HepG2 (cell line): ENCODE data around the gene CYP2U1. TPM values are rescaled to one million over a fixed set of nuclear protein-coding genes. Genes with fewer than 3 reads are reported as not detected.

Source experiments
- ATAC-seq: fragments of 200-7000 bp; cut with Tn5 transposase; 3 replicates; pipeline ENCODE4 v1.9.1; 2020; ENCODE audit warnings: mild to moderate bottlenecking, moderate library complexity
- BruUV-seq: library from RNA; stranded (reverse); fragments of 400-500 nt; replicated peaks from 2 replicates; lab custom pipeline; 2021; lab: Mats Ljungman, UMichigan
- CTCF ChIA-PET: fragments of 300-600 bp; formaldehyde crosslinking; extraction: SDS; loops from one replicate; lab custom pipeline; 2021; ENCODE audit warnings: low total read pairs, inconsistent platforms, low intra/inter-chr PET ratio; lab: Yijun Ruan, JAX
- POLR2A ChIA-PET: fragments of 350-600 bp; sonication (Branson Sonifier 250); formaldehyde crosslinking; loops from one replicate; lab custom pipeline; 2020; ENCODE audit warnings: antibody characterized with exemption, inconsistent platforms; lab: Yijun Ruan, JAX
- DNase-seq: peaks from one replicate; pipeline ENCODE4 v3.0.0-alpha.2; 2015; ENCODE audit warnings: low spot score
- FAIRE-seq: peaks from 3 replicates; lab custom pipeline; 2011; peaks lifted over from hg19 to GRCh38; lab: Jason Lieb, UNC
- H2AFZ ChIP-seq: one replicate; pipeline ENCODE4 v1.6.1; 2011; ENCODE audit warnings: low read length, inconsistent platforms
- H3K27ac ChIP-seq: fragments of 300-600 bp; 3 replicates; pipeline ENCODE4 v1.8.0; 2011; ENCODE audit warnings: mixed run types, mild to moderate bottlenecking, mixed read lengths, low read length, inconsistent platforms; ENCODE audit not compliant: insufficient read depth; ENCODE audit errors: extremely low read length
- H3K27me3 ChIP-seq, 2 experiments: fragments of 200-600 bp in 1 of 2; 2 replicates in 1 of 2; 3 replicates in 1 of 2; pipeline versions ENCODE4 v1.6.0 to v1.8.0; 2011; ENCODE audit warnings: low read length in 2 of 2, mild to moderate bottlenecking in 2 of 2, moderate library complexity in 2 of 2, inconsistent platforms in 1 of 2; ENCODE audit not compliant: insufficient read depth in 2 of 2, control insufficient read depth in 1 of 2
- H3K36me3 ChIP-seq, 2 experiments: fragments of 200-600 bp in 1 of 2; replicated peaks in 1 of 2; 2 replicates in 1 of 2; 3 replicates in 1 of 2; pipeline versions ENCODE4 v1.5.1 to v1.8.0; 2011; ENCODE audit warnings: low read length in 2 of 2, inconsistent platforms in 1 of 2; ENCODE audit not compliant: insufficient read depth in 2 of 2, control insufficient read depth in 1 of 2
- H3K4me1 ChIP-seq: 2 replicates; pipeline ENCODE4 v1.5.1; 2012; ENCODE audit warnings: low read length, inconsistent platforms; ENCODE audit not compliant: insufficient read depth
- H3K4me2 ChIP-seq: 2 replicates; pipeline ENCODE4 v1.6.0; 2011; ENCODE audit warnings: low read depth, low read length, inconsistent platforms
- H3K4me3 ChIP-seq, 3 experiments: fragments of 200-600 bp in 1 of 3; sonication (generic), shearing (Covaris generic) in 1 of 3; replicated peaks in 1 of 3; 2 replicates each; pipeline ENCODE4 v1.5.1; 2011 to 2016; ENCODE audit warnings: low read length in 3 of 3, inconsistent platforms in 2 of 3, low read depth in 2 of 3, mild to moderate bottlenecking in 2 of 3, control low read depth in 1 of 3, mixed read lengths in 1 of 3; ENCODE audit not compliant: insufficient read depth in 1 of 3
- H3K79me2 ChIP-seq: one replicate; pipeline ENCODE4 v1.6.1; 2011; ENCODE audit warnings: low read length, inconsistent platforms; ENCODE audit not compliant: insufficient read depth
- H3K9ac ChIP-seq: 2 replicates; pipeline ENCODE4 v1.6.0; 2011; ENCODE audit warnings: mild to moderate bottlenecking, low read depth, low read length, inconsistent platforms; ENCODE audit not compliant: insufficient read depth
- H3K9me3 ChIP-seq: 2 replicates; pipeline ENCODE4 v1.5.1; 2012; ENCODE audit warnings: mild to moderate bottlenecking, low read length
- H4K20me1 ChIP-seq: 2 replicates; pipeline ENCODE4 v1.6.0; 2011; ENCODE audit warnings: inconsistent platforms, mild to moderate bottlenecking, low read length, moderate library complexity; ENCODE audit not compliant: insufficient read depth
- ARNT2 ChIP-seq: sonication (generic); formaldehyde crosslinking; IDR thresholded peaks from 2 replicates; pipeline ENCODE4 v1.8.0; 2022; ENCODE audit warnings: mild to moderate bottlenecking, low read depth, missing genetic modification reagents, moderate library complexity
- IKZF4 ChIP-seq: sonication (generic); formaldehyde crosslinking; IDR thresholded peaks from 2 replicates; pipeline ENCODE4 v1.5.1; 2020; ENCODE audit warnings: borderline replicate concordance, mild to moderate bottlenecking, low read depth, missing genetic modification reagents; ENCODE audit errors: not compliant biosample characterization
- ZNF451 ChIP-seq: sonication (generic); formaldehyde crosslinking; IDR thresholded peaks from 2 replicates; pipeline ENCODE4 v1.5.0; 2020; ENCODE audit warnings: mild to moderate bottlenecking, missing genetic modification reagents
- ZNF646 ChIP-seq: sonication (generic); formaldehyde crosslinking; IDR thresholded peaks from 2 replicates; pipeline ENCODE4 v1.9.0; 2021; ENCODE audit warnings: mild to moderate bottlenecking, missing genetic modification reagents
- ZNF891 ChIP-seq: sonication (generic); formaldehyde crosslinking; IDR thresholded peaks from 2 replicates; pipeline ENCODE4 v1.5.0; 2020; ENCODE audit warnings: mild to moderate bottlenecking, missing genetic modification reagents
- WGBS: methylation state at CpG from one replicate; pipeline ENCODE4 v1.1.6; 2017; ENCODE audit warnings: low lambda C conversion rate; 5-methylcytosine and 5-hydroxymethylcytosine counted together
- in situ Hi-C: cut with HindIII; loops from 2 replicates; pipeline ENCODE4 v1.10.0; 2017; ENCODE audit warnings: low pct_unique_long_range_greater_than_20kb; ENCODE audit not compliant: extremely low pct_ligation_motif_present
- intact Hi-C: fragments of 100-400 bp; cut with micrococcal nuclease; formaldehyde crosslinking; loops from one replicate; pipeline ENCODE4 v1.10.0; 2022; ENCODE audit not compliant: unreplicated experiment
- polyA plus RNA-seq, 8 experiments: library from polyadenylated mRNA; depleted of rRNA in 3 of 8; stranded (reverse) in 7 of 8; unstranded in 1 of 8; fragments of >200 nt; fragmentation: Illumina TruSeq in 4 of 8; extraction: Trizol in 4 of 8; gene quantifications; 2 replicates each; pipeline versions ENCODE4 v1.2.1 to v1.2.3, GENCODE V29; 2011 to 2016; ENCODE audit warnings: low read depth in 4 of 8, missing spikeins in 1 of 8, mixed read lengths in 1 of 8; ENCODE audit not compliant: insufficient read depth in 1 of 8
- total RNA-seq, 5 experiments: library from RNA; depleted of rRNA; stranded (reverse); fragments of >200 nt; fragmentation: Illumina TruSeq; extraction: Trizol; gene quantifications; 2 replicates each; pipeline ENCODE4 v1.2.3, GENCODE V29; 2016; ENCODE audit warnings: low read depth in 1 of 5
- TF ChIP-seq, protein P1 (sequence below): sonication (generic); formaldehyde crosslinking; IDR thresholded peaks from 2 replicates; pipeline ENCODE4 v1.4.0; 2020; ENCODE audit warnings: missing genetic modification reagents, mild to moderate bottlenecking, borderline replicate concordance

Gene CYP2U1
- total and polyA plus RNA-seq, 2 of the 13 experiments (the other 11 are each of a cell fraction or from before 2014, with no cell fraction given): 1.4 to 3.4 TPM

GRCh38 chr4:107894138-107894603 lies 37.2 kb upstream of the CYP2U1 start:
- no TSS peak for BruUV-seq
- H3K4me3 ChIP-seq: no peak overlapping the region
- ChIA-PET CTCF (no interaction called here), POLR2A (no interaction called here)
- no peak overlapping the region for H3K9ac ChIP-seq
- DNase-seq: no peak
- 74% methylated on average over 6 of the region's 6 CpGs for WGBS
- H3K79me2 ChIP-seq: no peaks in the 10 kb centered on the region
- no peak for FAIRE-seq
- H3K9me3 ChIP-seq: peaks cover 16% of the 10 kb centered on the region; the same call in 1 of the 2 replicates
- TF ChIP-seq IKZF4 (CRISPR knock-in tag) (no peak), ZNF646 (no peak), ZNF891 (CRISPR knock-in tag) (no peak), ARNT2 (CRISPR knock-in tag) (no peak), ZNF451 (no peak)
- TF ChIP-seq, protein P1, sequence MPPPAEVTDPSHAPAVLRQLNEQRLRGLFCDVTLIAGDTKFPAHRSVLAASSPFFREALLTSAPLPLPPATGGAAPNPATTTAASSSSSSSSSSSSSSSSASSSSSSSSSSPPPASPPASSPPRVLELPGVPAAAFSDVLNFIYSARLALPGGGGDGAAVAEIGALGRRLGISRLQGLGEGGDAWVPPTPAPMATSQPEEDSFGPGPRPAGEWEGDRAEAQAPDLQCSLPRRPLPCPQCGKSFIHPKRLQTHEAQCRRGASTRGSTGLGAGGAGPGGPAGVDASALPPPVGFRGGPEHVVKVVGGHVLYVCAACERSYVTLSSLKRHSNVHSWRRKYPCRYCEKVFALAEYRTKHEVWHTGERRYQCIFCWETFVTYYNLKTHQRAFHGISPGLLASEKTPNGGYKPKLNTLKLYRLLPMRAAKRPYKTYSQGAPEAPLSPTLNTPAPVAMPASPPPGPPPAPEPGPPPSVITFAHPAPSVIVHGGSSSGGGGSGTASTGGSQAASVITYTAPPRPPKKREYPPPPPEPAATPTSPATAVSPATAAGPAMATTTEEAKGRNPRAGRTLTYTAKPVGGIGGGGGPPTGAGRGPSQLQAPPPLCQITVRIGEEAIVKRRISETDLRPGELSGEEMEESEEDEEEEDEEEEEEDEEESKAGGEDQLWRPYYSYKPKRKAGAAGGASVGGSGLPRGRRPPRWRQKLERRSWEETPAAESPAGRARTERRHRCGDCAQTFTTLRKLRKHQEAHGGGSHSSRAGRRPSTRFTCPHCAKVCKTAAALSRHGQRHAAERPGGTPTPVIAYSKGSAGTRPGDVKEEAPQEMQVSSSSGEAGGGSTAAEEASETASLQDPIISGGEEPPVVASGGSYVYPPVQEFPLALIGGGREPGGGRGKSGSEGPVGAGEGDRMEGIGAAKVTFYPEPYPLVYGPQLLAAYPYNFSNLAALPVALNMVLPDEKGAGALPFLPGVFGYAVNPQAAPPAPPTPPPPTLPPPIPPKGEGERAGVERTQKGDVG (CRISPR knock-in tag): no peak
- no peak overlapping the region for H2AFZ ChIP-seq
- no peaks in the 10 kb centered on the region for H3K27me3 ChIP-seq
- intact Hi-C loops: no loop called here
- in situ Hi-C loops: no loop called here
- H3K27ac ChIP-seq: no peak overlapping the region
- no peaks in the 10 kb centered on the region for H4K20me1 ChIP-seq
- H3K4me1 ChIP-seq: peaks cover 10% of the 10 kb centered on the region
- ATAC-seq: no peak
- H3K36me3 ChIP-seq: no peaks in the 10 kb centered on the region
- no peak overlapping the region for H3K4me2 ChIP-seq
